HCT116 (cell line): Measurements from ENCODE around the gene ALDH3B1.
"Not testable (repeated sequence)": the region's sequence is repeated elsewhere in the genome, so short reads cannot be mapped to it uniquely, and the experiment has no call there.

ENCODE experiments used
- EGR1 ChIP-seq: IDR thresholded peaks from 2 replicates; pipeline ENCODE4 v1.6.1; 2012; ENCODE audit warnings: low read depth
- EZH2 ChIP-seq: fragments of 200-600 bp; sonication (generic); IDR thresholded peaks from 2 replicates; pipeline ENCODE4 v1.6.1; 2017; ENCODE audit warnings: antibody characterized with exemption, mixed run types
- JUND ChIP-seq: IDR thresholded peaks from 2 replicates; pipeline ENCODE4 v1.6.1; 2012
- POLR2A ChIP-seq: IDR thresholded peaks from 2 replicates; pipeline ENCODE4 v1.7.0; 2011; ENCODE audit warnings: borderline replicate concordance; ENCODE audit not compliant: insufficient read depth, insufficient read length; ENCODE audit errors: extremely low read depth
- YY1 ChIP-seq: IDR thresholded peaks from 2 replicates; pipeline ENCODE4 v1.6.1; 2011; ENCODE audit warnings: low read length, low read depth, moderate library complexity, mild to moderate bottlenecking; ENCODE audit not compliant: insufficient replicate concordance; ENCODE audit errors: extremely low read depth
- ZNF274 ChIP-seq: fragments of 200-500 bp; sonication (Bioruptor generic); IDR thresholded peaks from 2 replicates; pipeline ENCODE4 v1.6.1; 2014; ENCODE audit warnings: mild to moderate bottlenecking, low read depth, low read length, inconsistent platforms
- TF ChIP-seq, protein P1 (sequence below), 3 experiments: fragments of 200-600 bp in 1 of 3; sonication (generic) in 1 of 3; IDR thresholded peaks in 2 of 3; conservative IDR thresholded peaks in 1 of 3; 2 replicates each; pipeline ENCODE4 v1.5.1; 2012 to 2017; ENCODE audit warnings: low read depth in 2 of 3, low read length in 2 of 3, antibody characterized with exemption in 1 of 3, borderline replicate concordance in 1 of 3, control low read depth in 1 of 3, mild to moderate bottlenecking in 1 of 3, mixed read lengths in 1 of 3, mixed run types in 1 of 3, moderate library complexity in 1 of 3; ENCODE audit not compliant: insufficient read depth in 1 of 3
- TF ChIP-seq, protein P2 (sequence below): IDR thresholded peaks from 2 replicates; pipeline ENCODE4 v1.6.1; 2012

DNA sequence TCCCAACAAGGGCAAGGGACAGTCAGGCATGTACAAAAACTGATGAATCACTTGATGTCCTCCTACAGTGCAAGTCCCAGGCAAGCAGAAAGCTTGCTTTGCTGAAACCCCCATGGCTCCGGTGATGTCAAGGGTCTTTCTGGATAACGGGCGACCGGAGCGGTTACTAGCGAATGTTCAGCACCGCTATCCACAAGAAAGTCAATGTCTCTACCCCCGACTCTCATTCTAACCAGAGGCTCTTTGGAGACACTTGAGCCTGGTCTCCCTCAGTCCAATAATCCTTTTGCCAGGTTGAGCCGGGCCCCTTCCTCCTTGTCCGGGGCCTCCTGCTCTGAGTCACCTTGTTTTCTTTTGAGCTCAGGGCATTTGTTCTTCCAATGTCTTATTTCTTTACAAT, 28.9 kb upstream of the ALDH3B1 start:
- TF ChIP-seq EZH2, YY1, POLR2A, EGR1, ZNF274, JUND: not testable (repeated sequence)
- TF ChIP-seq, protein P1, sequence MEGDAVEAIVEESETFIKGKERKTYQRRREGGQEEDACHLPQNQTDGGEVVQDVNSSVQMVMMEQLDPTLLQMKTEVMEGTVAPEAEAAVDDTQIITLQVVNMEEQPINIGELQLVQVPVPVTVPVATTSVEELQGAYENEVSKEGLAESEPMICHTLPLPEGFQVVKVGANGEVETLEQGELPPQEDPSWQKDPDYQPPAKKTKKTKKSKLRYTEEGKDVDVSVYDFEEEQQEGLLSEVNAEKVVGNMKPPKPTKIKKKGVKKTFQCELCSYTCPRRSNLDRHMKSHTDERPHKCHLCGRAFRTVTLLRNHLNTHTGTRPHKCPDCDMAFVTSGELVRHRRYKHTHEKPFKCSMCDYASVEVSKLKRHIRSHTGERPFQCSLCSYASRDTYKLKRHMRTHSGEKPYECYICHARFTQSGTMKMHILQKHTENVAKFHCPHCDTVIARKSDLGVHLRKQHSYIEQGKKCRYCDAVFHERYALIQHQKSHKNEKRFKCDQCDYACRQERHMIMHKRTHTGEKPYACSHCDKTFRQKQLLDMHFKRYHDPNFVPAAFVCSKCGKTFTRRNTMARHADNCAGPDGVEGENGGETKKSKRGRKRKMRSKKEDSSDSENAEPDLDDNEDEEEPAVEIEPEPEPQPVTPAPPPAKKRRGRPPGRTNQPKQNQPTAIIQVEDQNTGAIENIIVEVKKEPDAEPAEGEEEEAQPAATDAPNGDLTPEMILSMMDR (IDR thresholded peaks at IDR 0.05 in 2 of 3, conservative IDR thresholded peaks at IDR 0.05 in 1 of 3; ENCODE audit: borderline replicate concordance in 1 of 3, insufficient read depth in 1 of 3, low read depth in 2 of 3, low read length in 2 of 3): not testable (repeated sequence)
- TF ChIP-seq, protein P2, sequence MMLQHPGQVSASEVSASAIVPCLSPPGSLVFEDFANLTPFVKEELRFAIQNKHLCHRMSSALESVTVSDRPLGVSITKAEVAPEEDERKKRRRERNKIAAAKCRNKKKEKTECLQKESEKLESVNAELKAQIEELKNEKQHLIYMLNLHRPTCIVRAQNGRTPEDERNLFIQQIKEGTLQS: not testable (repeated sequence)
